GM18520 (cell line): ENCODE data around the gene PLP2.
"Not testable (repeated sequence)": the region's sequence is repeated elsewhere in the genome, so short reads cannot be mapped to it uniquely, and the experiment has no call there.

Experiments
- ATAC-seq: cut with Tn5 transposase; IDR thresholded peaks from one replicate; pipeline ENCODE4 v1.9.1; 2021; ENCODE audit not compliant: unreplicated experiment

The PLP2 gene, protein sequence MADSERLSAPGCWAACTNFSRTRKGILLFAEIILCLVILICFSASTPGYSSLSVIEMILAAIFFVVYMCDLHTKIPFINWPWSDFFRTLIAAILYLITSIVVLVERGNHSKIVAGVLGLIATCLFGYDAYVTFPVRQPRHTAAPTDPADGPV

GRCh38 chrX:49171752-49172279 is at the start of gene PLP2:
Gene PLP2, plus strand, starts transcription at chrX:49171898. Its CDS starts 103 bp downstream, at chrX:49172001.
- no peak for ATAC-seq

- ATAC-seq = no peak
These were observed 49.2 kb upstream of the PLP2 start for GRCh38 chrX:49122499-49122898.

DNA sequence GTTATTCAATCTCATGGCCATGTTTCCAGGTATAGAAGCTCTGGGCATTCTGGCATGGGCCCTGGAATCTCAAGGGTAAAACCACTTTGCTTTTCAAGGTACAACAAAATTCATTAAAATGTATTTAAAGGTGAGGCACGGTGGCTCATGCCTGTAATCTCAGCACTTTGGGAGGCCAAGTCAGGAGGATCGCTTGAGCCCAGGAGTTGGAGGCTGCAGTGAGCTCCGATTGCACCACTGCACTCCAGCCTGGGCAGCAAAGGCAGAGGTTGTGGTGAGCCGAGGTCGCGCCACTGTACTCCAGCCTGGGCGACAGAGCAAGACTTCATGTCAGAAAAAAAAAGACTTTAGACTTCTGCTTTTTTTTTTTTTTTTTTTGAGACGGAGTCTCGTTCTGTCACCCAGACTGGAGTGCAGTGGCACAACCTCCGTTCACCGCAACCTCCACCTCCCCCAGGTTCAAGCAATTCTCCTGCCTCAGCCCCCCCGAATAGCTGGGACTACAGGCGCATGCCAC is 43.9 kb upstream of the PLP2 start:
- not testable (repeated sequence) for ATAC-seq

GRCh38 chrX:49129427-49129826 is 42.3 kb upstream of the PLP2 start:
- ATAC-seq = no peak

- ATAC-seq = not testable (repeated sequence)
These were observed 39.4 kb upstream of the PLP2 start for GRCh38 chrX:49132275-49132674.

DNA sequence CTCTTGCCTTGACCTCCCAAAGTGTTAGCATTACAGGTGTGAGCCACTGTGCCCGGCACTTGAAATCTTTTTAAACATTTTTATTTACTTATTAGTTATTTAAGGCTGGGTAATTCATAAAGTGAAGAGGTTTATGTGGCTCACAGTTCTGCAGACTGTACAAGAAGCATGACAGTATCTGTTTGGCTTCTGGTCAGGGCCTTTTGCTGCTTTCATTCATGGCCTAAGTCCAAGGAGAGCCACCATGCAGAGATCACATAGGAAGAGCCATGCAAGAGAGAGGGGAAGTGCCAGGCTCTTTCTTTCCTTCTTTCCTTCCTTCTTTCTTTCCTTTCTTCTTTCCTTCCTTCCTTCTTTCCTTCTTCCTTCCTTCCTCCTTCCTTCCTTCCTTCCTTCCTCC is 37.9 kb upstream of the PLP2 start:
- no peak for ATAC-seq

- no peak for ATAC-seq
These were observed 34.2 kb upstream of the PLP2 start for GRCh38 chrX:49137492-49137891.

DNA sequence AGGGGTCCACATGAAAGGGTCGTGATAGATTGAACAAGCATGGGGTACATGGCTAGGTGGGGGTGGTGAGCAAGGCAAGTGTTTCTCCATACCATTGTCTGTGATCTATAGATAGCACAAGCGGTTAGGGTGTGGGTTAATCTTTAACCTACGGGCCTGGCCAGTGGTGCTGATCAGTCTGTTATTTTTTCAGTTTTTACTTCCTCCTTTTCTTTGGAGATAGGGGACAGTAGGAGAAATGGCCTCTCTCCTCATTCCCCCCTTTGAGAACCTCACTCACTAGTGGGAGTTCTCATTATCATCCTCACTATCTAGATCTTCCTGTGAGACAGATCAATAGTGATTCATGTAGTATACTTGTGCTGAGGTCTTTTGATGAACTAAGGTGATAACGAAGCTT is 32.0 kb upstream of the PLP2 start:
- ATAC-seq = no peak

- not testable (repeated sequence) for ATAC-seq
These were observed 29.4 kb upstream of the PLP2 start for GRCh38 chrX:49142264-49142663.

- ATAC-seq = not testable (repeated sequence)
These were observed 28.5 kb upstream of the PLP2 start for GRCh38 chrX:49143154-49143553.

- no peak for ATAC-seq
These were observed 24.4 kb upstream of the PLP2 start for GRCh38 chrX:49147282-49147681.

- ATAC-seq = no peak
These were observed 23.8 kb upstream of the PLP2 start for GRCh38 chrX:49147936-49148335.

- not testable (repeated sequence) for ATAC-seq
These were observed 23.2 kb upstream of the PLP2 start for GRCh38 chrX:49148390-49149100.

DNA sequence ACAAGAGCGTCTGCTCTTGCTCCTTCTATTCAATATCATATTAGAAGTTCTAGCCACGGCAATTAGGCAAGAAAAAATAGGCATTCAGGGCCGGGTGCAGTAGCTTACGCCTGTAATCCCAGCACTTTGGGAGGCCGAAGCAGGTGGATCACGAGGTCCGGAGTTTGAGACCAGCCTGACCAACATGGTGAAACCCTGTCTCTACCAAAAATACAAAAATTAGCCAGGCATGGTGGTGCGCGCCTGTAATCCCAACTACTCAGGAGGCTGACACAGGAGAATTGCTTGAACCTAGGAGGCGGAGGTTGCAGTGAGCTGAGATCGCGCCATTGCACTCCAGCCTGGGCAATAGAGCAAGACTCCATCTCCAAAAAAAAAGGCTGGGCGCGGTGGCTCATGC is 22.4 kb upstream of the PLP2 start:
- not testable (repeated sequence) for ATAC-seq

- no peak for ATAC-seq
These were observed 18.2 kb upstream of the PLP2 start for GRCh38 chrX:49153467-49153866.

- ATAC-seq = no peak
These were observed 16.3 kb upstream of the PLP2 start for GRCh38 chrX:49155243-49155899.

DNA sequence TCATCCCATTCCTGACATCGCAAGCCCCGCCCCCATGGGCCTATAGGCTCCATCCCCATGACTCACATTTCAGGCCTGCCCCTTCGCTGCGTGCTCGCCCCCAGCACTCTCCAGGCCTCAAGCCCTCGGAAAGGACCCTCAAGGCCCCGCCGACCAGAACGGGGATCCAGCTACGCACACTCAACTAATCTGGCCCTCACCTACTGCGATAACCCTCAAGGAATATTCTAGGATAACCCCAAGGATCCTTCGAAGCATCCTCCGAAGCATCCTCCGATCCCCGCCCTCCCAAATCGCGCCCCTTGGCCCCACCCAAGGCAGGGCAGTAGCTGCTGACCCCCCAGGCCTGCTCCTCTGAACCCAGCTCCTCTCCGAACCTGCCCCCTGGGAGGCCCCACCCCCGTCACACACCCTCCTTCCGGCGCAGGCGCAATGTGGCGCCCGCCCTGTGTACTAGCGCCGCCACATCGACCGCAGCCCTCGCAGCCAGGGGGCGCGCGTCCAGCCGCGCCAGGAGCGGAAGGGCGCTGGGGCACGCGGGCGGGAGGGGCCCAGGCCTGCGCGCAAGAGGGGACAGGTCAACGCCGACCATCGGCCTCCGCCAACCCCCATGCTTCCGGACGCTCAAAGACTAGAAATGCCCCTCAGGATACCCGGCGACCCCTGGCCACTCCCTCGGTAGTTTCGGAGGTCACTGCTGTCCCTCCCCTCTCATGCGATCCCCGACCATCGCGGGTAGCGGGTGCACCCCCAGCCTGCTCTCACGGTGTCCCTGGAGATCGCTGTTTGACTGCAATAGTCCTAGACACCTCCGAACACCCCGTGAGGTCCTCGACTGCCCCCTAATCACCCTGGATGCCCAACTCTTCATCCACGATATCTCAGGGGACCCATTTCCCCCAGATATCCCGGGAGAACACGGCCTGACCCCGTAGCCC is 15.5 kb upstream of the PLP2 start:
- peak; percentile 76 for ATAC-seq

GRCh38 chrX:49157194-49157593 is 14.5 kb upstream of the PLP2 start:
- no peak for ATAC-seq

GRCh38 chrX:49160908-49161307 is 10.8 kb upstream of the PLP2 start:
- ATAC-seq = no peak

DNA sequence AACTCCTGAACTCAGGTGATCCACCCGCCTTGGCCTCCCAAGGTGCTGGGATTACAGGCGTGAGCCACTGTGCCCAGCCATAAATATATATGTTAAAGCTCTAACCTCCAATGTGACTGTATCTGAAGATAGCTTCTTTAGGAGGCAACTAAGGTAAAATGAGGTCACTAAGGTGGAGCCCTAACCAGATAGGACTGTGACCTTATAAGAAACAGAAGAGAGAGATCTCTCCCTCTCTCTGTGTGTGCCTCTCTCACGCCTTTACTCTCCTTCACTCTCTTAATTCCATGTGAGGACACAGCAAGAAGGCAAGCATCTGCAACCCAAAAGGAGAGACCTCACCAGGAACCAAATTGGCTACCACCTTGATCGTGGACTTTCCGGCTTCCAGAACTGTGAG is 10.1 kb upstream of the PLP2 start:
- no peak for ATAC-seq

- ATAC-seq = no peak
These were observed 9.1 kb upstream of the PLP2 start, which contains the start of gene MAGIX for GRCh38 chrX:49162620-49163019. Gene MAGIX, plus strand, starts transcription at chrX:49162758. Its CDS starts 132 bp downstream, at chrX:49162890.
